HepG2 (cell line): ENCODE data around the gene NABP1.

Source experiments
- ASH2L ChIP-seq: fragments of 300-600, 200-600 bp; sonication (generic); IDR thresholded peaks from 2 replicates; pipeline ENCODE4 v1.7.0; 2017; ENCODE audit warnings: low read depth, mild to moderate bottlenecking, moderate library complexity, mixed read lengths, low read length; ENCODE audit not compliant: insufficient read length
- BHLHE40 ChIP-seq: IDR thresholded peaks from 2 replicates; pipeline ENCODE4 v1.6.1; 2011; ENCODE audit warnings: low read length, improper control_type of control experiment
- CERS6 ChIP-seq: sonication (generic); formaldehyde crosslinking; IDR thresholded peaks from 2 replicates; pipeline ENCODE4 v1.5.0; 2020; ENCODE audit warnings: missing genetic modification reagents
- FOXK2 ChIP-seq: fragments of 450-650 bp; IDR thresholded peaks from 2 replicates; pipeline ENCODE4 v1.6.1; 2016
- HDAC2 ChIP-seq: sonication (generic); formaldehyde crosslinking; IDR thresholded peaks from 2 replicates; pipeline ENCODE4 v1.4.0; 2020; ENCODE audit warnings: missing genetic modification reagents
- MAX ChIP-seq: IDR thresholded peaks from 2 replicates; pipeline ENCODE4 v1.6.1; 2012; ENCODE audit warnings: inconsistent platforms
- TBX3 ChIP-seq: fragments of 450-650 bp; IDR thresholded peaks from 2 replicates; pipeline ENCODE4 v1.6.1; 2017; ENCODE audit warnings: antibody characterized with exemption, mild to moderate bottlenecking, inconsistent platforms, borderline replicate concordance
- ZNF24 ChIP-seq: fragments of 450-650 bp; IDR thresholded peaks from 2 replicates; pipeline ENCODE4 v1.6.1; 2017; ENCODE audit warnings: antibody characterized with exemption, mild to moderate bottlenecking
- ZNF282 ChIP-seq: fragments of 450-650 bp; IDR thresholded peaks from 2 replicates; pipeline ENCODE4 v1.6.1; 2018; ENCODE audit not compliant: partially characterized antibody
- ZNF766 ChIP-seq: sonication (generic); formaldehyde crosslinking; IDR thresholded peaks from 2 replicates; pipeline ENCODE4 v1.5.0; 2020; ENCODE audit warnings: missing genetic modification reagents, borderline replicate concordance
- ZXDC ChIP-seq: sonication (generic); formaldehyde crosslinking; IDR thresholded peaks from 2 replicates; pipeline ENCODE4 v1.5.0; 2020; ENCODE audit warnings: mild to moderate bottlenecking, missing genetic modification reagents

- no peak for TF ChIP-seq TBX3
- TF ChIP-seq ZXDC (CRISPR knock-in tag): no peak
- no peak for TF ChIP-seq ZNF766 (CRISPR knock-in tag)
- TF ChIP-seq HDAC2 (CRISPR knock-in tag): no peak
- no peak for TF ChIP-seq ASH2L
- no peak for TF ChIP-seq ZNF24
- TF ChIP-seq BHLHE40: no peak
- TF ChIP-seq ZNF282: no peak
- TF ChIP-seq CERS6 (CRISPR knock-in tag): no peak
- TF ChIP-seq MAX: no peak
- no peak for TF ChIP-seq FOXK2
Observed at GRCh38 chr2:191632426-191632825, 45.5 kb upstream of the NABP1 start.
